Body of pancreas (tissue), 4 donors: ENCODE data around the gene H1-8.
"Not testable (repeated sequence)": the region's sequence is repeated elsewhere in the genome, so short reads cannot be mapped to it uniquely, and the experiment has no call there.

ENCODE experiments used
- POLR2A ChIP-seq, 3 donors: fragments of 450-650 bp; IDR thresholded peaks; one replicate each; pipeline ENCODE4 v1.6.1; 2016; ENCODE audit warnings: antibody characterized with exemption in 3 of 3, mild to moderate bottlenecking in 2 of 3
- TF ChIP-seq, protein P1 (sequence below), 7 experiments: fragments of 450-650 bp in 4 of 7; fragments of 200-600 bp in 3 of 7; sonication (generic) in 3 of 7; IDR thresholded peaks; one replicate each; pipeline ENCODE4 v1.5.1; 2016 to 2019; ENCODE audit warnings: antibody characterized with exemption in 7 of 7

GRCh38 chr3:129494499-129494898 is 48.5 kb upstream of the H1-8 start:
- TF ChIP-seq, protein P1, sequence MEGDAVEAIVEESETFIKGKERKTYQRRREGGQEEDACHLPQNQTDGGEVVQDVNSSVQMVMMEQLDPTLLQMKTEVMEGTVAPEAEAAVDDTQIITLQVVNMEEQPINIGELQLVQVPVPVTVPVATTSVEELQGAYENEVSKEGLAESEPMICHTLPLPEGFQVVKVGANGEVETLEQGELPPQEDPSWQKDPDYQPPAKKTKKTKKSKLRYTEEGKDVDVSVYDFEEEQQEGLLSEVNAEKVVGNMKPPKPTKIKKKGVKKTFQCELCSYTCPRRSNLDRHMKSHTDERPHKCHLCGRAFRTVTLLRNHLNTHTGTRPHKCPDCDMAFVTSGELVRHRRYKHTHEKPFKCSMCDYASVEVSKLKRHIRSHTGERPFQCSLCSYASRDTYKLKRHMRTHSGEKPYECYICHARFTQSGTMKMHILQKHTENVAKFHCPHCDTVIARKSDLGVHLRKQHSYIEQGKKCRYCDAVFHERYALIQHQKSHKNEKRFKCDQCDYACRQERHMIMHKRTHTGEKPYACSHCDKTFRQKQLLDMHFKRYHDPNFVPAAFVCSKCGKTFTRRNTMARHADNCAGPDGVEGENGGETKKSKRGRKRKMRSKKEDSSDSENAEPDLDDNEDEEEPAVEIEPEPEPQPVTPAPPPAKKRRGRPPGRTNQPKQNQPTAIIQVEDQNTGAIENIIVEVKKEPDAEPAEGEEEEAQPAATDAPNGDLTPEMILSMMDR (IDR thresholded peaks at IDR 0.05): not testable (repeated sequence)
- TF ChIP-seq POLR2A (IDR thresholded peaks at IDR 0.05): not testable (repeated sequence)
